Motor neuron (in vitro differentiated cells): ENCODE results near the gene RNF166. TPM values are rescaled to one million over a fixed set of nuclear protein-coding genes. Genes with fewer than 3 reads are reported as not detected.

Experiments used
- ATAC-seq, 8 experiments: fragments of 200-7000 bp; cut with Tn5 transposase; replicated peaks in 6 of 8; 2 replicates each; pipeline ENCODE4 v1.8.0; 2021; ENCODE audit warnings: mild to moderate bottlenecking in 8 of 8, moderate library complexity in 8 of 8
- H3K27ac ChIP-seq, 2 donors: fragments of 250-450 bp; sonication (Bioruptor Pico); 2 replicates each; pipeline ENCODE4 v1.9.0; 2021; ENCODE audit warnings: antibody characterized with exemption in 2 of 2, mild to moderate bottlenecking in 2 of 2, moderate library complexity in 1 of 2
- H3K4me1 ChIP-seq, 2 donors: fragments of 250-450 bp; sonication (Bioruptor Pico); replicated peaks in 1 of 2; 2 replicates each; pipeline ENCODE4 v1.6.1; 2021; ENCODE audit warnings: antibody characterized with exemption in 2 of 2, mild to moderate bottlenecking in 2 of 2, moderate library complexity in 1 of 2
- H3K4me3 ChIP-seq, 5 donors: fragments of 250-450 bp; sonication (Bioruptor Pico); 2 replicates each; pipeline ENCODE4 v1.9.0; 2021; ENCODE audit warnings: antibody characterized with exemption in 5 of 5, mild to moderate bottlenecking in 5 of 5, moderate library complexity in 4 of 5
- WGBS, 10 experiments: fragments of 450-650 bp; shearing (Covaris generic); methylation state at CpG; one replicate each; pipeline ENCODE4 v1.0.0; 2022; 5-methylcytosine and 5-hydroxymethylcytosine counted together
- in situ Hi-C, 9 experiments: fragments of 400-800 bp; cut with MboI; loops; one replicate each; pipeline ENCODE4 v1.15.0; 2021; ENCODE audit warnings: low sequenced_read_pairs in 9 of 9, low pct_unique_long_range_greater_than_20kb in 2 of 9; ENCODE audit not compliant: unreplicated experiment in 9 of 9
- total RNA-seq, 8 experiments: library from RNA; unstranded; fragments of 300-600 nt; gene quantifications; 2 replicates each; pipeline versions ENCODE4 v1.2.3 to v1.2.4, GENCODE V29; 2022

The RNF166 gene
- total RNA-seq, 8 experiments from 2014 or later, result 6.1 to 15.9 (median 13.0) TPM

DNA sequence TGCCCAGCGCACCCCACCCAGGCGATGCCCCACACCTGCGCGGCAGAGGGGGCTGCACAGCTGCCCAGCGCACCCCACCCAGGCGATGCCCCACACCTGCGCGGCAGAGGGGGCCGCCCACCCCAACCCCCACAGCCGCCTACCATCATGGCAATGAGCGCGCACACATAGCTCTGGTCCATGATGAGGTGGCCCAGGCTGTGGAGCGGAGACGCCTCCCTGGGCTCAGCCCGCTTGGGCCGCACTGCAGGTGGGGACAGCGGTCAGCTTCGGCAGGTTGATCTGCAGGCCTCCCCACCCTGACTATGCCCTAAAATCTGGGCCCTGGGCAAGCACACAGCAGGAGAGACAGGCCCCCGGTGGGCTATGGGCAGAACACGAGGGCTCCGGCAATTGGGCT is 30.3 kb upstream of the RNF166 start:
- in situ Hi-C loops, result loop anchor here in 2 of 9 experiments (25.0 kb wide), 2 partner anchors 426 to 476 kb away; partner anchors contain the start of genes CDH15 (in 1 of the 2), SLC22A31 (in 1 of the 2) and ZNF778 (in 1 of the 2)
- WGBS, 10 experiments, result 61 to 90% (median 73%) methylated on average over 3 to 8 of the region's 21 CpGs; no CpG with 5 or more reads in 7 of the 10 experiments

DNA sequence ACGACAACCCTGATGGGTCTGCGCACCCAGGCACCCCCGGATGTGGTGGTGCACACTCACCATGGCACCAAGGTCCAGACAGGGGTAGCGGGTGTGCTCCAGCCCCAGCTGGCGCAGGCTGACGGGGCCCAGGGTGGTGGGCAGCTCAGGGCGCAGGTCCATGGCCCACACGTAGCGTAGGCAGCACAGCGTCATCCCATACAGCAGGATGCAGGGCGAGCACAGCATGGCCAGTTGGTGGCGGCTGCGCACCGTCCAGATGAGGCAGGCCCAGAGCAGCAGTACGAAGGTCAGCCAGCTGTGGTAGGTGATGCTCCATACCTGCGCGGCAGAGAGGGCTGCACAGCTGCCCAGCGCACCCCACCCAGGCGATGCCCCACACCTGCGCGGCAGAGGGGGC is 29.9 kb upstream of the RNF166 start:
- peak in 1 of 8 experiments; percentile 3 for ATAC-seq
- H3K27ac ChIP-seq, result no peak overlapping the region
- peaks cover 3 to 10% of the 10 kb centered on the region in 2 donors for H3K4me1 ChIP-seq
- H3K4me3 ChIP-seq, result no peak overlapping the region
- 91 to 100% methylated on average over 2 to 9 of the region's 21 CpGs; no CpG with 5 or more reads in 8 of the 10 experiments for WGBS, 10 experiments
- in situ Hi-C loops, result loop anchor here in 2 of 9 experiments (25.0 kb wide), 2 partner anchors 426 to 476 kb away; partner anchors contain the start of genes CDH15 (in 1 of the 2), SLC22A31 (in 1 of the 2) and ZNF778 (in 1 of the 2)

More for the DNA sequence above, 30.3 kb upstream of the RNF166 start:
- no peak for ATAC-seq
- Histone ChIP-seq H3K4me1 (peaks cover 3 to 10% of the 10 kb centered on the region in 2 donors), H3K27ac (no peak overlapping the region), H3K4me3 (no peak overlapping the region)

DNA sequence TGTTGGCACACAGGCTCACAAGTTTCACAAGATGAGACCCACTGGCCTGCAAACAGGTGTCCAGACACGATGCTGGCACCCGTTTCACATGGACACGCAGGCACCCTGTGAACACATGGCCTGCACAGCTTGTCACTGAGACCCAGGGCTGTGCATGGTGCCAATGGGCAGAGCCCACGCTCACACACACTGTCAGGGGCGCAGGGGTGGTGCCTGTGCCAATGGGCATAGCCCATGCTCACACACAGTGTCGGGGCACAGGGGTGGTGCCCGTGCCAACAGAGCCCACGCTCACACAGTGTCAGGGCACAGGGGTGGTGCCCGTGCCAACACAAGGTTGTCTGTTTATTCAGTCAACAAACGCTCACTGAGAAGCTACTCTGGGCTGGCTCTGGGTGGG is 29.4 kb upstream of the RNF166 start:
- no peak overlapping the region for H3K27ac ChIP-seq
- no peak for ATAC-seq
- no peak overlapping the region for H3K4me3 ChIP-seq
- WGBS, 10 experiments, result 63 to 100% (median 90%) methylated on average over 2 to 6 of the region's 10 CpGs; no CpG with 5 or more reads in 5 of the 10 experiments
- in situ Hi-C loops, result loop anchor here in 2 of 9 experiments (25.0 kb wide), 2 partner anchors 427 to 477 kb away; partner anchors contain the start of genes CDH15 (in 1 of the 2), SLC22A31 (in 1 of the 2) and ZNF778 (in 1 of the 2)
- peaks cover 3 to 13% of the 10 kb centered on the region in 2 donors for H3K4me1 ChIP-seq

DNA sequence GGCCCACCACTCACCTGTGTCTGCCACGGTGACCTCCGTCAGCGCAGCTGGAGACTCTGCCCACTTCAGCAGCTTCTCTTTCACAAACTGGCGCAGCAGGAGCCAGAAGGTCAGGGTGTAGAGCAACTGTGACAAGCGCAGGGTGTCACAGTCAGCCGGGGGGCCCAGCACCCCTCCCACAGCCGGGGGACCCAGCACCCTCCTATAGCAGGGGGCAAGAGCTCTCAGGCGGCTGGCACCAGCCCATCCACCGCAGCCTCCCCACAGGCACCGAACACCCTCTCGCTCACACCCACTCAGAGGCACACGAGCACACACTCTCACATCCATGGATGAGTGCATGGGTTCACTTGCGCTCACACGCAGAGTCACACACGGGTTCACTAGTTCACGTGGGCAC is 28.9 kb upstream of the RNF166 start:
- H3K4me3 ChIP-seq, result no peak overlapping the region
- H3K4me1 ChIP-seq, result peaks cover 3 to 16% of the 10 kb centered on the region in 2 donors
- WGBS, 10 experiments, result 100% methylated on average over 1 to 2 of the region's 16 CpGs; no CpG with 5 or more reads in 8 of the 10 experiments
- H3K27ac ChIP-seq, result no peak overlapping the region
- in situ Hi-C loops, result loop anchor here in 2 of 9 experiments (25.0 kb wide), 2 partner anchors 427 to 477 kb away; partner anchors contain the start of genes CDH15 (in 1 of the 2), SLC22A31 (in 1 of the 2) and ZNF778 (in 1 of the 2)
- no peak for ATAC-seq

DNA sequence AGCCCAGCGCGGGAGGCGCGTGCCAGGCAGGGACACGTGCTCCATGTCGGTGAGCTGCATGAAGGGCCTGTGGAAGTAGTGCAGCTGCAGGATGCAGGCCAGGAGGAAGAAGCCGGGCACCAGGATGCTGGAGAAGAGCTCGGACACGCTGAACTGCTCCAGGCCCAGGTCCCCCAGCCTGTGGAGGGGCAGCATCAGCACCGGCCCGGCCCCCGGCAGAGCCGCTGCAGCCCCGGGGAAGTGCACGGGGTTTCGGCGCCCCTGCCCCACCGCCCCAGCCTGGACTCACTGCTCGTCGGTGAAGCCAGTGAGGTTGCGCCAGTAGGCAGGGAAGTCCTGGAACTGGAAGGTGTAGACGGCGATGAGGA is 28.1 kb upstream of the RNF166 start:
- Histone ChIP-seq H3K4me1 (peaks cover 3 to 13% of the 10 kb centered on the region in 2 donors), H3K4me3 (no peak overlapping the region), H3K27ac (no peak overlapping the region)
- no peak for ATAC-seq
- WGBS, 10 experiments, result 97% methylated on average over 6 of the region's 23 CpGs; no CpG with 5 or more reads in 9 of the 10 experiments
- in situ Hi-C loops, result loop anchor here in 2 of 9 experiments (25.0 kb wide), 2 partner anchors 428 to 478 kb away; partner anchors contain the start of genes CDH15 (in 1 of the 2), SLC22A31 (in 1 of the 2) and ZNF778 (in 1 of the 2)

DNA sequence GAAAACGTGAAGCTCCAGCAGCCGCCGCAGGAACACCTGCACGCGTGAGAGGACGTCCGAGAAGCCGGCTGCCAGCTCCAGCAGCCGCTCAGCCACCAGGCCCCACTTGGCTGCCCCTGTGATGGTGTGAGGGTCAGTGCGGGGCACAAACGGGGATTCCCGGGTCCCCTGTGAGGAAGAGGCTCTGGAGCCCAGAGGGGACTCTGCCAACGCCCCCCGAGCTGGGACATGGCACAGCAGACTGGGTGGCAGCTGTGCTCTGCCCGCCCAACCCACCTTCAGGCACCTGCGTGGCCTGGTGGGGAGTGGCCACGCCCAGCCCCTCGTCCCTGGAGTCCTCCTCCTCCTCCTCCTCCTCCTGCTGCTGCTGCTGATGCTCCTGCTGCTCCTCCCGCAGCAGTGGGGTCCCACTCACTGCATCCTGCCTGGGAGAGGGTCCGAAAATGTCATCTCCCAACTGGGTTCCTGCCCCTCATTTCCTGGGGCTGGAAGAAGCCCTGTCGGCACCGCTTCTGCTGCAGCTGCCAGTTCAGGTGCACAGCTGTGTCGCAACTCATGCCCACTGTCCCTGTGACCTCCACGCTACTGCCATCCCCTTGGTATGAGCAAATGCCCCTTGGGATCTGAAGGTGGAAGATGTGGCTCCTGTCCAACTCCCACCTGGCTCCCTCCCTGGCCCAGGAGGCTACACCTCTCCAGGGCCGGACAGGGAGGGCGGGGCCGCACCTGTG is 27.6 kb upstream of the RNF166 start:
- Histone ChIP-seq H3K27ac (no peak overlapping the region), H3K4me3 (no peak overlapping the region), H3K4me1 (peaks cover 3 to 13% of the 10 kb centered on the region in 2 donors)
- in situ Hi-C loops, result loop anchor here in 2 of 9 experiments (25.0 kb wide), 2 partner anchors 429 to 479 kb away; partner anchors contain the start of genes CDH15 (in 1 of the 2), SLC22A31 (in 1 of the 2) and ZNF778 (in 1 of the 2)
- WGBS, 10 experiments, result 60 to 90% methylated on average over 2 of the region's 27 CpGs; no CpG with 5 or more reads in 8 of the 10 experiments
- no peak for ATAC-seq

DNA sequence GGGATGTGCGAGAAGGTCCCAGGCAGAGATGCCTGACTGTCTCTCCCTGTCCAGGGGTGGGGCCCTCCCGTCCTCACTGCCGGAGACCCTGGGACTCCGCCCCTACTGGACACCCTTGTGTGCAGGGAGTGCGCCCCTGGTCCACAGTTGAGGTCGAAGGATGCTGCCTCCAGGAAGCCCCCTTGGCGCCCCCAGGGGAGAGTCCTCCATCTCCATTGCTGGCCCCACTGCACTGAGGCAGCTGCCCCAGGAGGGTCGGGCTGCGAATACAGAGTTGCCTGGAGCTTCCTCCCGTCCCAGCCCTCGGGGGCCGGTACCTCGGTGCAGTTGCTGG is 26.7 kb upstream of the RNF166 start:
- ATAC-seq, result no peak
- Histone ChIP-seq H3K27ac (no peak overlapping the region), H3K4me3 (no peak overlapping the region), H3K4me1 (peaks cover 5 to 14% of the 10 kb centered on the region in 2 donors)
- WGBS, 10 experiments, result 77 to 83% methylated on average over 1 to 4 of the region's 13 CpGs; no CpG with 5 or more reads in 8 of the 10 experiments
- in situ Hi-C loops, result loop anchor here in 2 of 9 experiments (25.0 kb wide), 2 partner anchors 429 to 479 kb away; partner anchors contain the start of genes CDH15 (in 1 of the 2), SLC22A31 (in 1 of the 2) and ZNF778 (in 1 of the 2)

DNA sequence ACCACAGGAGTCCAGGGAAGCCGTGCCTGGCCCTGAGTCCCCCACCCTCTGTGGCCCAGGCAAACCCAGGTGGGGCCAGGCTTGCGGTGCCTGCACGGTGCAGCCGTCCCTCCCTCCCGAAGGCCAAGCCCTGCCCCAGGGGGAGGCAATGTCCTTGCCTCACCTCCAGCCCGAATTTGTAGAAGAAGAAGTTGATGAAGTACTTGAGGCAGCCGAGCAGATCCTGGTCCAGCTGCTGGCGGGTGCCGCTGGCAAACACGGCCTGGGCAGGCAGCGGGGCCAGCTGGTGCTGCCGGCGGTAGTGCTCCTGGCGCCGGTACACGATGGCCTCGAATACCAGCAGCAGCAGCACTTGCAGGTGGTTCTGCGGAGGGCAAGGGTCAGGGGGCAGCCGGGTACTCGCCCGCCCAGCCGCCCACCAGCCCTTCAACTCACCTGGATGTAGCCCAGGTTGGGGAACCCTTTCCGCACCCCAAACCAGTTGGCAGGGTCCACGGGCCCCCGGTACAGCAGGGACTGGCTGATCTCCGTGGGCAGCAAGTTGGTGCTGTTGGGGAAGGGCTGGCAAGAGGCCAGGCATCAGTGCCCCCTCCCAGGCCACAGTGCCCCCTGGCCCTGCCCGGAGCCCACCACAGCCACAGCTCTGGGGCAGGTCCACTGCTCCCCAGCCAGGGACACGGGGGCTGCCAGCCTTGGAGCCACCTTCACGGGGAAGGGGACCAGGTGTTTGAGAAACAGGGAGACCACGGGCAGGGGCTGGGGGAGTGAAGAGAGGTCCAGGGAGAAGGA is 26.2 kb upstream of the RNF166 start:
- no peak overlapping the region for H3K27ac ChIP-seq
- 90% methylated on average over 2 of the region's 30 CpGs; no CpG with 5 or more reads in 8 of the 10 experiments for WGBS, 10 experiments
- ATAC-seq, result peak in 2 of 8 experiments; percentile 22 to 59
- no peak overlapping the region for H3K4me3 ChIP-seq
- H3K4me1 ChIP-seq, result peaks cover 7 to 14% of the 10 kb centered on the region in 2 donors
- in situ Hi-C loops, result loop anchor here in 2 of 9 experiments (25.0 kb wide), 2 partner anchors 430 to 480 kb away; partner anchors contain the start of genes CDH15 (in 1 of the 2), SLC22A31 (in 1 of the 2) and ZNF778 (in 1 of the 2)

DNA sequence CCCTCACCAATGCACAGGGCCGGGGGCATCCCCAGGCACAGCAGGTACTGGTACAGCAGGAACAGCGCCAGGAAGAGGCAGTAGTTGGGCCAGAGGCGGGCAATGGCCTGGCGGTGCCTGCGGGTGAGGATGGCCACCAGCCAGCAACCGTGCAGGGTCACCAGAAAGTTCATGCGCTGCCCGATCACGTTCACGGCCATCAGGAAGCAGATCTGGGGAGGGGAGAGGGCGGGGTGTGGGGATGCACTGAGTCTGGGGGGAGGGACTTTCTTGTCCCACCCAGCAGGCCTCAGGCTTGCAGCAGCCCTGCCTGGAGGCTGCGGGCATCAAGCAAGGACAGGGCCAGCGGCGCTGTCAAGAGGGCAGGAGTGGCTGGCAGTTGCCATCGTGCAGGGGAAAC is 25.5 kb upstream of the RNF166 start:
- no peak overlapping the region for H3K4me3 ChIP-seq
- in situ Hi-C loops, result loop anchor here in 2 of 9 experiments (25.0 kb wide), 2 partner anchors 431 to 481 kb away; partner anchors contain the start of genes CDH15 (in 1 of the 2), SLC22A31 (in 1 of the 2) and ZNF778 (in 1 of the 2)
- H3K4me1 ChIP-seq, result peaks cover 7 to 12% of the 10 kb centered on the region in 2 donors
- WGBS, 10 experiments, result 89% methylated on average over 3 of the region's 15 CpGs; no CpG with 5 or more reads in 9 of the 10 experiments
- peak in 2 of 8 experiments; percentile 14 to 17 for ATAC-seq
- H3K27ac ChIP-seq, result no peak overlapping the region

DNA sequence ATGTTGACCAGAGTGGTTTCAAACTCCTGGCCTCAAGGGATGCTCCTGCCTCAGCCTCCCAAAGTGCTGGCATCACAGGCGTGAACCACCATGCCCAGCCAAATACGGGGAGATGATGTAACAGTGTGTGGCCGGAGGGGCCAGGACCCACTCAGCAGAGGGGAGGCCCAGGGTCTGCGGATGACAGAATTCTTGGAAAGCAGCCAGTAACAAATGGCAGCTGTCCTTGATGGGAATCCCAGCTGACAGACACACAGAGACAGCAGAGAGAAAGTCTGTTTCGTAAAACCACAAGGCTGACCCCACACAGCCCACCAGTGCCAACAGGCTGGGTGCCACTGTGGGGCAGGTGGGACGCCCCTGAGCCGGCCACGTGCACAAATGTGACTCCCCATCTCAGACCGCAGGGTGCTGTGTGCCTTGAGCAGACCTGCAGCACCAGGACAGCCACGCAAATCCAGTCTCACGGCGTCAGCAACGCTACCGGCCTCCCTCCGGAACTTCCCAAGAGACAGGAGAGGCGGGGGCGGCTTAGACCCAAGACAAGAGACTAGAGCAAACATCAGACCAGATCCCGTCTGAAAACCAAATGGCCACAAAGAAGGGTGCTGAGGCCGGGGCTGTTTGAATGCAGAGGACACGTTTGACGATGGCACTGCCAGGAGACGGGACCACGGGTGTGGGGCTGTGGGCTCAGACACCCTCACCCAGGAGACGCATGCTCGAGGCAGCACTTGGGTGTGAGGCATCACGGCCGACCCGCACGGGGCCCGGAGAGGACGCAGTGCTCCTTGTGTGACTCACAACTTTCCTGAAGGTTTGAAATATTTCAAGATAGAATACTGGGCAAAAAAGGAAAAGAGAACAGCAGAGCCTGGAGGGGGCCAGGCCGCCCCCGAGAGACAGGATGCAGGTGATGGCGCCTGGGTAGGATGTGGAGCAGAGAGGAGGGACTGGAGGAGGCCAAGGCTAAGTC is 24.7 kb upstream of the RNF166 start:
- peak in 2 of 8 experiments; percentile 20 to 31 for ATAC-seq
- in situ Hi-C loops, result loop anchor here in 2 of 9 experiments (25.0 kb wide), 2 partner anchors 431 to 481 kb away; partner anchors contain the start of genes CDH15 (in 1 of the 2), SLC22A31 (in 1 of the 2) and ZNF778 (in 1 of the 2)

DNA sequence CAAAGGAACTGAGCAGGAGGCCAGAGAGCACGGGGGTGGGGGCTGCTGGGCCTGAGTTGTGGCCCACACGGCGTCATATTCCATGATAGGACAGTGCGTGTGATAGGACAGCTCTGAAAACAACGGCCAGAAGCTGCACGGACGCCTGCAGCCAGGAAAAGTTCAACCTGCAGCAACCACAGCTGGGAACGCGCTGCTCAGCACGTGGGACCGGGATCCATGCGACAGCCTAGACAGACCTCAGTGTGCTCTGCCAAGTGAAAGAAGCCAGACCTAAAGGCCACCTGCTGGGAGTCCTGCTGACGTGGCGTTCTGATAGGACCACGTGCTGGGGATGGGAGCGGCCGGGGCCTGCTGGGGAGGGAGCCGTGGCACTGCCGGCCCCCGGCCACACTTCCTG is 21.7 kb upstream of the RNF166 start:
- peak in 5 of 8 experiments; percentile 5 to 69 (median 65) for ATAC-seq
- WGBS, 10 experiments, result 62 to 92% (median 80%) methylated on average over 1 to 12 of the region's 20 CpGs; no CpG with 5 or more reads in 5 of the 10 experiments
- H3K27ac ChIP-seq, result peak overlapping the region in 1 of 2 donors; percentile 63
- in situ Hi-C loops, result loop anchor here in 2 of 9 experiments (25.0 kb wide), 2 partner anchors 434 to 484 kb away; partner anchors contain the start of genes CDH15 (in 1 of the 2), SLC22A31 (in 1 of the 2) and ZNF778 (in 1 of the 2)
- H3K4me3 ChIP-seq, result no peak overlapping the region
- H3K4me1 ChIP-seq, result peaks cover 7 to 12% of the 10 kb centered on the region in 2 donors

More for the DNA sequence above, 24.7 kb upstream of the RNF166 start:
- 73 to 100% (median 88%) methylated on average over 1 to 19 of the region's 34 CpGs; no CpG with 5 or more reads in 4 of the 10 experiments for whole genome bisulfite sequencing, 10 experiments
- peak overlapping the region in 1 of 2 donors; percentile 6 for H3K27ac ChIP-seq
- H3K4me3 ChIP-seq, result no peak overlapping the region
- peaks cover 7 to 12% of the 10 kb centered on the region in 2 donors for H3K4me1 ChIP-seq
